Right atrium auricular region (tissue), 2 donors: ENCODE results near the gene PVRIG. TPM values are rescaled to one million over a fixed set of nuclear protein-coding genes. Genes with fewer than 3 reads are reported as not detected.
"Not testable (repeated sequence)": the region's sequence is repeated elsewhere in the genome, so short reads cannot be mapped to it uniquely, and the experiment has no call there.

Source experiments
- DNase-seq: peaks from one replicate; pipeline ENCODE4 v3.0.0-alpha.2; 2019; ENCODE audit warnings: low spot score
- H3K27ac ChIP-seq, 2 donors: fragments of 200-600 bp; sonication (generic); 1 replicate in 1 of 2; 2 replicates in 1 of 2; pipeline ENCODE4 v1.5.1; 2016 to 2019
- H3K27me3 ChIP-seq, 2 donors: fragments of 200-600 bp; sonication (generic); one replicate each; pipeline versions ENCODE4 v1.5.1 to v1.6.0; 2017 to 2019
- H3K36me3 ChIP-seq: fragments of 200-600 bp; sonication (generic); one replicate; pipeline ENCODE4 v1.5.1; 2016
- H3K4me1 ChIP-seq, 2 donors: fragments of 200-600 bp; sonication (generic); one replicate each; pipeline versions ENCODE4 v1.5.1 to v1.6.0; 2017 to 2019
- H3K4me3 ChIP-seq, 2 donors: fragments of 200-600 bp; sonication (generic); 1 replicate in 1 of 2; 2 replicates in 1 of 2; pipeline ENCODE4 v1.5.1; 2017 to 2019; ENCODE audit warnings: mild to moderate bottlenecking in 1 of 2, moderate library complexity in 1 of 2
- H3K9me3 ChIP-seq, 2 donors: fragments of 200-600 bp; sonication (generic); one replicate each; pipeline ENCODE4 v1.5.1; 2019
- CTCF ChIP-seq, 2 donors: fragments of 200-600 bp; sonication (generic); IDR thresholded peaks; one replicate each; pipeline ENCODE4 v1.5.1; 2019; ENCODE audit warnings: antibody characterized with exemption in 2 of 2
- total RNA-seq, 2 donors: library from RNA; depleted of rRNA; stranded (reverse); fragments of >200 nt; gene quantifications; one replicate each; pipeline ENCODE4 v1.1.0, GENCODE V29; 2016

Gene PVRIG
- total RNA-seq, 2 donors from 2014 or later: 0.43 TPM; not detected in 1

- Histone ChIP-seq H3K4me3 (no peak overlapping the region), H3K9me3 (no peaks in the 10 kb centered on the region), H3K27ac (no peak overlapping the region), H3K36me3 (no peaks in the 10 kb centered on the region), H3K4me1 (no peaks in the 10 kb centered on the region), H3K27me3 (no peaks in the 10 kb centered on the region)
- TF ChIP-seq CTCF (IDR thresholded peaks at IDR 0.05): no peak
- no peak for DNase-seq
Measured at GRCh38 chr7:100195222-100195621, 24.5 kb upstream of the PVRIG start.

DNA sequence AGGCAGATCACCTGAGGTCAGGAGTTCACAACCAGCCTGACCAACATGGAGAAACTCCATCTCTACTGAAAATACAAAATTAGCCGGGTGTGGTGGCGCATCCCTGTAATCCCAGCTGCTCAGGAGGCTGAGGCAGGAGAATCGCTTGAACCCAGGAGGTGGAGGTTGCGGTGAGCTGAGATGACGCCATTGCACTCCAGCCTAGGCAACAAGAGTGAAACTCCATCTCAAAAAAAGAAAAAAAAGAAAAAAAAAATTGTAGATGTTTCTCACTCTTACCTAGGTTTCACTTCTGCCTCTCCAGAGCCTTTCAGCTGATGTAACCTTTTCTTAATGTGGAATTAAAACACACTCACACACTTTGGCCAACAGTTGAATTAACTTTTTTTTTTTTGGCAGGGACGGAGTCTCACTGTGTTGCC lies 23.8 kb upstream of the PVRIG start:
- H3K9me3 ChIP-seq, DNase-seq, H3K27ac ChIP-seq: not testable (repeated sequence)

DNA sequence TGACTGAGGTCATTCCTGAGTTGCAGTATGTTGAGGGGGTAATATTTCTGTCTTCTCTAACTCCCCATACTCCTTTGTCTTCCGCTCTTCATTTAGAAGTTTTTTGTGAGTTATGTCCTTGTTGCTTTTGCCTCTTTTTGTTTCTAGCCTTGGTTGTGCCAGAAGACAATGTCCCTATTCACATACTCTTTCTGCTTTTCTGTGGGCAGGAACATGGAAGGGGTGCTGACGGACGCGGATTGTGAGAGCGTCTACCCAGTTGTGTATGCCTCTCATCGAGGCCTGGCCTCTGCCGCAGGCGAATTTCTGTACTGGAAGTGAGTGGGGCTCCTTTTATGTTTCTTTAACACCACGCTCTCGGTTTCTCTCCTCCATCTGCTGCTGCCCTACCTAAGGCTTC lies 21.5 kb upstream of the PVRIG start:
- TF ChIP-seq CTCF (IDR thresholded peaks at IDR 0.05): no peak
- no peaks in the 10 kb centered on the region for H3K4me1 ChIP-seq
- H3K36me3 ChIP-seq: no peaks in the 10 kb centered on the region
- DNase-seq: no peak
- H3K4me3 ChIP-seq: no peak overlapping the region
- H3K27me3 ChIP-seq: no peaks in the 10 kb centered on the region
- H3K9me3 ChIP-seq: no peaks in the 10 kb centered on the region
- no peak overlapping the region for H3K27ac ChIP-seq

More for the DNA sequence above, 23.8 kb upstream of the PVRIG start:
- H3K36me3 ChIP-seq, H3K4me3 ChIP-seq, H3K27me3 ChIP-seq, H3K4me1 ChIP-seq: not testable (repeated sequence)

- H3K27ac ChIP-seq: no peak overlapping the region
- no peak for DNase-seq
- no peaks in the 10 kb centered on the region for H3K27me3 ChIP-seq
- TF ChIP-seq CTCF (IDR thresholded peaks at IDR 0.05): no peak
- H3K36me3 ChIP-seq: no peaks in the 10 kb centered on the region
- no peak overlapping the region for H3K4me3 ChIP-seq
- H3K4me1 ChIP-seq: no peaks in the 10 kb centered on the region
- H3K9me3 ChIP-seq: no peaks in the 10 kb centered on the region
Measured at GRCh38 chr7:100200693-100201092, 19.1 kb upstream of the PVRIG start.

GRCh38 chr7:100204454-100204853 lies 15.3 kb upstream of the PVRIG start:
- DNase-seq: no peak
- Histone ChIP-seq H3K9me3 (no peaks in the 10 kb centered on the region), H3K4me1 (no peaks in the 10 kb centered on the region), H3K36me3 (no peaks in the 10 kb centered on the region), H3K4me3 (no peak overlapping the region), H3K27me3 (no peaks in the 10 kb centered on the region), H3K27ac (no peak overlapping the region)
- no peak for TF ChIP-seq CTCF (IDR thresholded peaks at IDR 0.05)

DNA sequence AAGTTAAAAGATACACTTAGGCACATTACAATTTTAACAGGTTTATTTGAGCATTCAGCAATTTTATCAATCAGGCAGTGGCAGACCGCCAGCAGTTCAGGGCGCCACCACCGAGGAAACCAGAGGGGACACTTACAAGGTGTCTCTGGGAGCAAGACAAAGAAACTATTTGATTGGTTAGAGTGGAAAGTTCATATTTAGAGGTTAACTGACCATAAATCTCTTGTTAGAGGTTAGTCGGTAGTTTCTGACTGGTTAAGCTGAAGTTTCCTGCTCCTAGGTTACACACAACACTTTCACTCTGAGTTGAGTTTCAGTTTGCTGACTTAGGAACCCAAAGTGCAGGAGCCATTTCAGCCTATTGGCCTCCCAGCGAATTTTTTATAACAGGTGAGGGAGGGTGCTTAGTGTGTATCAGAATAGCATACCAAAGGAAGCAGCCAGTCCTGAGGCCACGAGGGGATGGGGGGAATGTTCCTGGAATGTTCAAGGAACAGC lies 10.8 kb upstream of the PVRIG start:
- Histone ChIP-seq H3K4me3 (no peak overlapping the region), H3K9me3 (no peaks in the 10 kb centered on the region), H3K27me3 (no peaks in the 10 kb centered on the region), H3K27ac (no peak overlapping the region), H3K36me3 (no peaks in the 10 kb centered on the region), H3K4me1 (no peaks in the 10 kb centered on the region)
- no peak for TF ChIP-seq CTCF (IDR thresholded peaks at IDR 0.05)
- DNase-seq: no peak
